ENCODE results near the gene CASTOR1.

CASTOR1 gene

GRCh38 chr22:30251711-30252110 lies 37.6 kb downstream of the CASTOR1 start:
- TF ChIP-seq, protein P1, sequence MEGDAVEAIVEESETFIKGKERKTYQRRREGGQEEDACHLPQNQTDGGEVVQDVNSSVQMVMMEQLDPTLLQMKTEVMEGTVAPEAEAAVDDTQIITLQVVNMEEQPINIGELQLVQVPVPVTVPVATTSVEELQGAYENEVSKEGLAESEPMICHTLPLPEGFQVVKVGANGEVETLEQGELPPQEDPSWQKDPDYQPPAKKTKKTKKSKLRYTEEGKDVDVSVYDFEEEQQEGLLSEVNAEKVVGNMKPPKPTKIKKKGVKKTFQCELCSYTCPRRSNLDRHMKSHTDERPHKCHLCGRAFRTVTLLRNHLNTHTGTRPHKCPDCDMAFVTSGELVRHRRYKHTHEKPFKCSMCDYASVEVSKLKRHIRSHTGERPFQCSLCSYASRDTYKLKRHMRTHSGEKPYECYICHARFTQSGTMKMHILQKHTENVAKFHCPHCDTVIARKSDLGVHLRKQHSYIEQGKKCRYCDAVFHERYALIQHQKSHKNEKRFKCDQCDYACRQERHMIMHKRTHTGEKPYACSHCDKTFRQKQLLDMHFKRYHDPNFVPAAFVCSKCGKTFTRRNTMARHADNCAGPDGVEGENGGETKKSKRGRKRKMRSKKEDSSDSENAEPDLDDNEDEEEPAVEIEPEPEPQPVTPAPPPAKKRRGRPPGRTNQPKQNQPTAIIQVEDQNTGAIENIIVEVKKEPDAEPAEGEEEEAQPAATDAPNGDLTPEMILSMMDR (IDR thresholded peaks at IDR 0.05; ENCODE audit: low read depth, low read length): no peak
- no peak overlapping the region for H3K4me3 ChIP-seq (ENCODE audit: low read depth, low read length)
- in situ Hi-C loops (cut with HindIII; ENCODE audit: low sequenced_read_pairs): no loop called here
- peak; percentile 55 for DNase-seq (ENCODE audit: low read depth, low spot score)

GRCh38 chr22:30250661-30251267 lies 38.5 kb downstream of the CASTOR1 start:
- DNase-seq (ENCODE audit: low read depth, low spot score): peak; percentile 53
- in situ Hi-C loops (cut with HindIII; ENCODE audit: low sequenced_read_pairs): no loop called here
- H3K4me3 ChIP-seq (ENCODE audit: low read depth, low read length): no peak overlapping the region
- TF ChIP-seq, protein P1 (IDR thresholded peaks at IDR 0.05; ENCODE audit: low read depth, low read length): no peak

DNA sequence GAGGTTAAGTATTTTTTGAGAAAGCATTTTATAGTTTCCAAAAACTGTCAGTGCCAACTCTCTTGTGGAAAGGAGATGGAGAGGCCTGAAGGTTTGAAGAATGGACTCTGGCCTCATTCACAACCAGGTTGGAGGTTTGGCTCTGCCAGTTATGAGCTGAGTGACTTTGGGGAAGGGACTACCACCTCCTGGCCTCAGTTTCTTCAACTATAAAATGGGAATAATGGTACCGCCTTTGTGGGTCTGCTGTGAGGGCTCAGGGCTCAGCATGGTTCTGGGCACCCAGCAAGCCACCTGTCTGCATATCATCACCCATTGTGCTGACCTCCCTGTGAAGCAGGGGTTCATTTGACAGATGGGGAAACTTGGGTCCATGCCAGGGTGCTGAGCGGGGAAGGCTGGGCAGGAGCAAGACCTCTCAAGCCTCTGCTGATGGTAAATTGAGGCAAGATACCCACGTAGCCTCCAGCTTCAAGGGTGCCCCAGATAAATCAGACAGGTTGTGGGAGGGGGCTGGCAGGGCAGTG lies 39.2 kb downstream of the CASTOR1 start:
- no peak for DNase-seq (ENCODE audit: low read depth, low spot score)
- in situ Hi-C loops (cut with HindIII; ENCODE audit: low sequenced_read_pairs): no loop called here
- H3K4me3 ChIP-seq (ENCODE audit: low read depth, low read length): no peak overlapping the region
- TF ChIP-seq, protein P1 (IDR thresholded peaks at IDR 0.05; ENCODE audit: low read depth, low read length): no peak

DNA sequence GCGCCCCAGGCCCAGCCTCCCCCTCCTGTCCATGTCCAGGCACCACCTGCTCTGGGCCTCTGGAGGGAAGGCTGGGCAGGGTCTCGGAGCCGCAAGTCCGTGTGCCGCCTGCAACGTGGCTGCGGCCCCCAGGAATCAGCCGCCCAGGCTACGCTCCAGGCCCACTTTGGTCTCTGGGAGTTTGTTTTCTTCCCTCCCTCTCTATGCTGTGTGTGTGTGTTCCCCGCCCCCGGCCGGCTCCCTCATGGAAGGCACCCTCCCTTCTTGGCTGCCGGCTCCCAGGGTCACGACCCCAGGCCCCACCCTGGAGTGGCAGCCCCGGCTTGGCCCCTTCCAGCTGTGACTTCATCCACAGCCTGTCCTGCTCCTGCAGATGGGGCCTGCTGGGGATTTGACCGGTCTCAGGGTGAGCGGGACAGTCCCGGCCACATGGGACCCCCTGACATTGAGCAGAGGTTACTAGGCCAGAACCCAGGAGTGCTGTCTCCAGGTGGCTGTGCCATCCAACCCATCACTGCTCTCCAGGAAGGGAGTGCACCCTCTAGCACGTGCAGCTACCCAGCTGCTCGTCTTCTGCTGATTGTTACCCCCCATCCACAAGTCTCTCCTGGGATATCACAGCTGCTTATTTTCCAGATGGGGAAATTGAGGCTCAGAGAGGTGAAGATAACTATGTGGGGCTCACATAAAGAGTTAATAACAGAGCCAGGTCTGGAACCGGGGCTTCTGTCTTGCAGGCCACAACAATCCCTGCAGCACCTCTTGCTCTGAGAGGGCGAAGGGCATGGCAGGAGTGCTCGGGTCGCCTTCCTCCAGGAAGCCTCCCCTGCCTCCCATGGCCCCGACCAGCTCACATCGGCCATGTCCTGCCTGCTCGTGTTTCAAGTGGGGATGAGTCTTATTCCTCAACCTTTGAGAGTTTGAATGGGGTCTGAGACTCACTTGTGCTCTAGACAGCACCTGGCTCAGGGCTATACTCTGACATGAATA lies 40.0 kb downstream of the CASTOR1 start:
- no peak for DNase-seq (ENCODE audit: low read depth, low spot score)
- in situ Hi-C loops (cut with HindIII; ENCODE audit: low sequenced_read_pairs): no loop called here
- H3K4me3 ChIP-seq (ENCODE audit: low read depth, low read length): no peak overlapping the region
- TF ChIP-seq, protein P1 (IDR thresholded peaks at IDR 0.05; ENCODE audit: low read depth, low read length): no peak

- in situ Hi-C loops (cut with HindIII; ENCODE audit: low sequenced_read_pairs): no loop called here
- no peak overlapping the region for H3K4me3 ChIP-seq (ENCODE audit: low read depth, low read length)
- TF ChIP-seq, protein P1 (IDR thresholded peaks at IDR 0.05; ENCODE audit: low read depth, low read length): no peak
- no peak for DNase-seq (ENCODE audit: low read depth, low spot score)
Observed at GRCh38 chr22:30248484-30248883, 40.8 kb downstream of the CASTOR1 start.

DNA sequence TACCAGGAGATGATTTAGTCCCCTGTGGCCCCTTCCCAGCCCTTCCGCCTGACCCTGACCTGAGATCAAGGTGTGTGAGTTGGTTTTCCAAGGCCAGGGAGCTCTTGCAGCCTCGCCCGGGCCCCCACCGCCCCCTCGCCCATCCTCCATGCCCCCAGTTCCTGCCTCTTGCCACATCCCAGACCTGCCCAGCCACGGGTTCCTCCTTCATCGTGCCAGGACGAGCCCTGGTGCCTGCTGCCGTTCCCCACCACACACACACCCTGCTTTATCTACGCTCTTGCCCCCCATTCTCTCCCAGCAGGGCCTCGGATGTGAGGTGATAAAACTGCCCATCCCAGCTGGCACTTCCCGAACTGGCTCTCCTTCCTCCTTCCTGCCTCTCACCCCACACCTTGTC lies 41.3 kb downstream of the CASTOR1 start:
- in situ Hi-C loops (cut with HindIII; ENCODE audit: low sequenced_read_pairs): no loop called here
- no peak overlapping the region for H3K4me3 ChIP-seq (ENCODE audit: low read depth, low read length)

More for the DNA sequence above, 41.3 kb downstream of the CASTOR1 start:
- TF ChIP-seq, protein P1 (IDR thresholded peaks at IDR 0.05; ENCODE audit: low read depth, low read length): no peak
- DNase-seq (ENCODE audit: low read depth, low spot score): no peak
